Activated CD4-positive, alpha-beta T cell treated with anti-CD3 and anti-CD28 coated beads, Interleukin-2, amount 50 U/mL, for 24 hours (primary cell): ENCODE results near the gene GFPT2.

Experiments
- DNase-seq, 2 donors: peaks; one replicate each; pipeline ENCODE4 v3.0.0-alpha.2; 2020; ENCODE audit warnings: low read depth in 1 of 2, low spot score in 1 of 2

GFPT2 gene

GRCh38 chr5:180334751-180335613 lies 18.2 kb downstream of the GFPT2 start:
- DNase-seq: no peak

GRCh38 chr5:180334176-180334575 lies 19.0 kb downstream of the GFPT2 start:
- no peak for DNase-seq

- no peak for DNase-seq
Observed at GRCh38 chr5:180333661-180334060, 19.5 kb downstream of the GFPT2 start.

GRCh38 chr5:180332861-180333260 lies 20.3 kb downstream of the GFPT2 start:
- no peak for DNase-seq

GRCh38 chr5:180332051-180332517 lies 21.1 kb downstream of the GFPT2 start:
- no peak for DNase-seq

- DNase-seq: no peak
Observed at GRCh38 chr5:180331647-180331950, 21.5 kb downstream of the GFPT2 start.

- no peak for DNase-seq
Observed at GRCh38 chr5:180330810-180331646, 22.1 kb downstream of the GFPT2 start.

- DNase-seq: no peak
Observed at GRCh38 chr5:180330270-180330648, 22.9 kb downstream of the GFPT2 start.

- DNase-seq: no peak
Observed at GRCh38 chr5:180329606-180330269, 23.4 kb downstream of the GFPT2 start.

GRCh38 chr5:180329138-180329435 lies 24.0 kb downstream of the GFPT2 start:
- no peak for DNase-seq

- DNase-seq: peak; percentile 74 to 79
Observed at GRCh38 chr5:180328296-180329137, 24.6 kb downstream of the GFPT2 start.

- DNase-seq: no peak
Observed at GRCh38 chr5:180326989-180327565, 26.1 kb downstream of the GFPT2 start.

GRCh38 chr5:180324601-180324950 lies 28.6 kb downstream of the GFPT2 start:
- no peak for DNase-seq

- DNase-seq: no peak
Observed at GRCh38 chr5:180323941-180324600, 29.1 kb downstream of the GFPT2 start.

GRCh38 chr5:180323160-180323559 lies 30.0 kb downstream of the GFPT2 start:
- DNase-seq: no peak

- no peak for DNase-seq
Observed at GRCh38 chr5:180318456-180319089, 34.6 kb downstream of the GFPT2 start.

GRCh38 chr5:180316586-180316985 lies 36.5 kb downstream of the GFPT2 start:
- DNase-seq: no peak

GRCh38 chr5:180315762-180316212 lies 37.3 kb downstream of the GFPT2 start:
- peak; percentile 47 to 72 for DNase-seq

GRCh38 chr5:180313677-180314505 lies 39.2 kb downstream of the GFPT2 start:
- DNase-seq: peak in 1 of 2 donors; percentile 46
